KMS-11 (cell line): ENCODE data around the gene CD80.

Source experiments
- H2AFZ ChIP-seq: fragments of 200-600 bp; sonication (generic); 2 replicates; pipeline ENCODE4 v1.6.1; 2016; ENCODE audit warnings: antibody characterized with exemption, mixed run types, low read depth
- H3K27ac ChIP-seq: fragments of 200-600 bp; sonication (generic); 2 replicates; pipeline ENCODE4 v1.6.1; 2016; ENCODE audit warnings: mild to moderate bottlenecking, mixed run types
- H3K27me3 ChIP-seq: fragments of 200-600 bp; sonication (generic); 2 replicates; pipeline ENCODE4 v1.6.1; 2017; ENCODE audit warnings: mild to moderate bottlenecking, low read depth, mixed run types, moderate library complexity; ENCODE audit not compliant: insufficient read depth
- H3K36me3 ChIP-seq: fragments of 200-600 bp; sonication (generic); 2 replicates; pipeline ENCODE4 v1.6.1; 2017; ENCODE audit warnings: mild to moderate bottlenecking, mixed run types; ENCODE audit not compliant: insufficient read depth
- H3K4me1 ChIP-seq: fragments of 200-600 bp; sonication (generic); 2 replicates; pipeline ENCODE4 v1.6.1; 2016; ENCODE audit warnings: mild to moderate bottlenecking, low read depth, mixed run types; ENCODE audit not compliant: poor library complexity, severe bottlenecking
- H3K4me2 ChIP-seq: fragments of 200-600 bp; sonication (generic); 2 replicates; pipeline ENCODE4 v1.7.0; 2016; ENCODE audit warnings: mild to moderate bottlenecking, mixed run types
- H3K4me3 ChIP-seq: fragments of 200-600 bp; sonication (generic); IDR thresholded peaks from 2 replicates; pipeline ENCODE4 v1.6.1; 2017; ENCODE audit warnings: low read depth, low read length, mixed read lengths; ENCODE audit not compliant: insufficient read depth
- H3K79me2 ChIP-seq: fragments of 200-600 bp; sonication (generic); 2 replicates; pipeline ENCODE4 v1.6.1; 2016; ENCODE audit warnings: low read depth, mixed run types; ENCODE audit not compliant: insufficient read depth
- H3K9ac ChIP-seq: fragments of 200-600 bp; sonication (generic); 2 replicates; pipeline ENCODE4 v1.6.1; 2016; ENCODE audit warnings: mild to moderate bottlenecking, mixed run types
- H4K20me1 ChIP-seq: fragments of 200-600 bp; sonication (generic); 2 replicates; pipeline ENCODE4 v1.6.1; 2016; ENCODE audit warnings: mild to moderate bottlenecking, mixed run types; ENCODE audit not compliant: insufficient read depth
- CTCF ChIP-seq: fragments of 200-600 bp; sonication (generic); conservative IDR thresholded peaks from 2 replicates; pipeline ENCODE4 v1.6.1; 2017; ENCODE audit warnings: low read depth, mild to moderate bottlenecking, antibody characterized with exemption, low read length, moderate library complexity, mixed read lengths

The CD80 gene

GRCh38 chr3:119492128-119492527, 67.3 kb downstream of the CD80 start:
- Histone ChIP-seq H3K27ac (no peak overlapping the region), H3K4me1 (no peaks in the 10 kb centered on the region), H2AFZ (no peak overlapping the region), H4K20me1 (no peaks in the 10 kb centered on the region), H3K27me3 (no peaks in the 10 kb centered on the region), H3K79me2 (no peaks in the 10 kb centered on the region), H3K4me3 (no peak overlapping the region), H3K9ac (no peak overlapping the region), H3K36me3 (no peaks in the 10 kb centered on the region), H3K4me2 (no peak overlapping the region)
- no peak for TF ChIP-seq CTCF

GRCh38 chr3:119490153-119490552, 69.3 kb downstream of the CD80 start:
- no peak overlapping the region for H3K4me2 ChIP-seq
- H2AFZ ChIP-seq = no peak overlapping the region
- H4K20me1 ChIP-seq = no peaks in the 10 kb centered on the region
- TF ChIP-seq CTCF = no peak
- no peak overlapping the region for H3K4me3 ChIP-seq
- no peaks in the 10 kb centered on the region for H3K36me3 ChIP-seq
- no peak overlapping the region for H3K27ac ChIP-seq
- H3K4me1 ChIP-seq = no peaks in the 10 kb centered on the region
- no peaks in the 10 kb centered on the region for H3K27me3 ChIP-seq
- no peak overlapping the region for H3K9ac ChIP-seq
- no peaks in the 10 kb centered on the region for H3K79me2 ChIP-seq

GRCh38 chr3:119485563-119485962, 73.9 kb downstream of the CD80 start:
- H2AFZ ChIP-seq = no peak overlapping the region
- no peak overlapping the region for H3K9ac ChIP-seq
- H4K20me1 ChIP-seq = no peaks in the 10 kb centered on the region
- H3K27me3 ChIP-seq = no peaks in the 10 kb centered on the region
- no peaks in the 10 kb centered on the region for H3K79me2 ChIP-seq
- H3K4me3 ChIP-seq = no peak overlapping the region
- peaks cover 6% of the 10 kb centered on the region for H3K4me1 ChIP-seq
- H3K36me3 ChIP-seq = no peaks in the 10 kb centered on the region
- H3K4me2 ChIP-seq = no peak overlapping the region
- TF ChIP-seq CTCF = no peak
- H3K27ac ChIP-seq = no peak overlapping the region

GRCh38 chr3:119483101-119483500, 76.3 kb downstream of the CD80 start:
- no peak for TF ChIP-seq CTCF
- Histone ChIP-seq H3K27me3 (no peaks in the 10 kb centered on the region), H3K4me3 (no peak overlapping the region), H4K20me1 (no peaks in the 10 kb centered on the region), H3K4me1 (peaks cover 6% of the 10 kb centered on the region), H3K36me3 (no peaks in the 10 kb centered on the region), H2AFZ (no peak overlapping the region), H3K9ac (no peak overlapping the region), H3K79me2 (no peaks in the 10 kb centered on the region), H3K4me2 (no peak overlapping the region), H3K27ac (no peak overlapping the region)

GRCh38 chr3:119481079-119481478, 78.3 kb downstream of the CD80 start:
- no peaks in the 10 kb centered on the region for H3K36me3 ChIP-seq

More at GRCh38 chr3:119481079-119481478, 78.3 kb downstream of the CD80 start:
- Histone ChIP-seq H3K79me2 (no peaks in the 10 kb centered on the region), H2AFZ (no peak overlapping the region), H4K20me1 (no peaks in the 10 kb centered on the region), H3K4me1 (peaks cover 6% of the 10 kb centered on the region), H3K27me3 (no peaks in the 10 kb centered on the region), H3K27ac (no peak overlapping the region), H3K4me3 (no peak overlapping the region), H3K9ac (no peak overlapping the region), H3K4me2 (no peak overlapping the region)
- no peak for TF ChIP-seq CTCF
